ENCODE results near the gene APOL1. TPM values are rescaled to one million over a fixed set of nuclear protein-coding genes. Genes with fewer than 3 reads are reported as not detected.
"Not testable (repeated sequence)": the region's sequence is repeated elsewhere in the genome, so short reads cannot be mapped to it uniquely, and the experiment has no call there.

The APOL1 gene
- 10.3 and 29.4 TPM in 2 replicates for total RNA-seq (ENCODE audit: low replicate concordance)

- no peak for TF ChIP-seq CTCF (IDR thresholded peaks at IDR 0.05; ENCODE audit: insufficient read depth, low read length)
- DNase-seq (ENCODE audit: low read depth) = peak; percentile 74
- peak within 1 kb of the TSS; percentile 64 for H3K4me3 ChIP-seq (ENCODE audit: low read depth, low read length)
Observed at GRCh38 chr22:36252754-36253522, at the start of gene APOL1. APOL1 (plus strand) TSS chr22:36253133; CDS start chr22:36254956, 1,823 bp downstream.

- not testable (repeated sequence) for H3K4me3 ChIP-seq (ENCODE audit: low read depth, low read length); DNase-seq (ENCODE audit: low read depth)
Observed at GRCh38 chr22:36203441-36203840, 49.5 kb upstream of the APOL1 start.

- H3K4me3 ChIP-seq (ENCODE audit: low read depth, low read length) = no peak overlapping the region
- no peak for DNase-seq (ENCODE audit: low read depth)
- no peak for TF ChIP-seq CTCF (IDR thresholded peaks at IDR 0.05; ENCODE audit: insufficient read depth, low read length)
Observed at GRCh38 chr22:36204001-36204631, 48.8 kb upstream of the APOL1 start.

- H3K4me3 ChIP-seq (ENCODE audit: low read depth, low read length) = no peak overlapping the region
- DNase-seq (ENCODE audit: low read depth) = no peak
- no peak for TF ChIP-seq CTCF (IDR thresholded peaks at IDR 0.05; ENCODE audit: insufficient read depth, low read length)
Observed at GRCh38 chr22:36204632-36205015, 48.3 kb upstream of the APOL1 start.

GRCh38 chr22:36205573-36205972 lies 47.4 kb upstream of the APOL1 start:
- not testable (repeated sequence) for DNase-seq (ENCODE audit: low read depth); H3K4me3 ChIP-seq (ENCODE audit: low read depth, low read length)

GRCh38 chr22:36206255-36206654 lies 46.7 kb upstream of the APOL1 start:
- no peak for TF ChIP-seq CTCF (IDR thresholded peaks at IDR 0.05; ENCODE audit: insufficient read depth, low read length)
- DNase-seq (ENCODE audit: low read depth) = no peak
- no peak overlapping the region for H3K4me3 ChIP-seq (ENCODE audit: low read depth, low read length)

DNA sequence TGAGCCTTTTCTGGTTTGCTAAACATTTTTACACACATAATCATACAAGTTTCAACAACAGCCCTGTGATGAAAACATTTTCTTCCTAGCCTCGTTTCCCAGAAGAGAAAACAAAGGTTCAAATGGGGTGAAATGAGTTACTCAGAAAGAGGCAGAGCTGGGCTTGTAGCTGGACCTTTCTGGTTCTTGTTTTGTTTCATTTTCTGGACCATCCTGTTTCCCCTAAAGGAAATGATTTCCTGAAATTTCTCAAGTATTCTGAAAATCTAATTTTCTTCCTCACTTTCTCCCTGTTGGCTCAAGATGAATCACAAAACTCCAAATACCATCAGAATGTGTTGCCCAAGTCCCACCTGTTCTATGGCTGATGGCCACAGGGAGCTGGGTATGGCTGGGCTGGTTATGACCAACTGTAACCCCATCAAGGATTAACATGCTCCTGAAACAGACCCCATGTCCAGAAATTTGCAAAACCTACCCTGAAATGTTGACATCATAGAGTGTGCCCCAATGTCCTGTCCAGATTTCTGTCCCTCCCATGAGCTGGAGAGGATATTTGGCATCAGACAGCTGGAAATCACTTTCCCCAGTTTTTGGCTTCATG lies 44.7 kb upstream of the APOL1 start:
- DNase-seq (ENCODE audit: low read depth) = no peak
- TF ChIP-seq CTCF (IDR thresholded peaks at IDR 0.05; ENCODE audit: insufficient read depth, low read length) = no peak

More for the DNA sequence above, 44.7 kb upstream of the APOL1 start:
- no peak overlapping the region for H3K4me3 ChIP-seq (ENCODE audit: low read depth, low read length)
